Skeletal muscle tissue (tissue), 4 donors: ENCODE data around the gene HIVEP3. TPM values are rescaled to one million over a fixed set of nuclear protein-coding genes. Genes with fewer than 3 reads are reported as not detected.
A peak's percentile ranks its signal among the peaks of the same experiment; 100 is the strongest.

ENCODE experiments used
- H3K27ac ChIP-seq: one replicate; pipeline ENCODE4 v1.7.0; 2013; ENCODE audit warnings: mild to moderate bottlenecking, low read depth, low read length, inconsistent platforms
- H3K27me3 ChIP-seq, 3 donors: one replicate each; pipeline ENCODE4 v1.7.0; 2013; ENCODE audit warnings: low read length in 3 of 3; ENCODE audit not compliant: control insufficient read depth in 3 of 3, insufficient read depth in 3 of 3
- H3K36me3 ChIP-seq, 3 donors: one replicate each; pipeline ENCODE4 v1.7.0; 2013; ENCODE audit warnings: low read length in 3 of 3; ENCODE audit not compliant: control insufficient read depth in 3 of 3, insufficient read depth in 3 of 3
- H3K4me1 ChIP-seq, 3 donors: one replicate each; pipeline ENCODE4 v1.7.0; 2013; ENCODE audit warnings: low read length in 3 of 3, mild to moderate bottlenecking in 3 of 3; ENCODE audit not compliant: control insufficient read depth in 3 of 3, insufficient read depth in 3 of 3
- H3K4me3 ChIP-seq, 3 donors: one replicate each; pipeline ENCODE4 v1.7.0; 2013; ENCODE audit warnings: low read length in 3 of 3
- H3K9ac ChIP-seq, 3 donors: one replicate each; pipeline ENCODE4 v1.7.0; 2013; ENCODE audit warnings: low read length in 3 of 3, mild to moderate bottlenecking in 3 of 3, moderate library complexity in 2 of 3, low read depth in 1 of 3
- H3K9me3 ChIP-seq, 3 donors: one replicate each; pipeline ENCODE4 v1.7.0; 2013; ENCODE audit warnings: low read length in 3 of 3; ENCODE audit not compliant: control insufficient read depth in 3 of 3
- total RNA-seq: library from RNA; depleted of rRNA; stranded (reverse); fragments of >200 nt; gene quantifications from one replicate; pipeline ENCODE4 v1.2.3, GENCODE V29; 2014
- donor health status: Osteomylitis.

The HIVEP3 gene
- total RNA-seq, 1 donor from 2014 or later, result 0.52 TPM

DNA sequence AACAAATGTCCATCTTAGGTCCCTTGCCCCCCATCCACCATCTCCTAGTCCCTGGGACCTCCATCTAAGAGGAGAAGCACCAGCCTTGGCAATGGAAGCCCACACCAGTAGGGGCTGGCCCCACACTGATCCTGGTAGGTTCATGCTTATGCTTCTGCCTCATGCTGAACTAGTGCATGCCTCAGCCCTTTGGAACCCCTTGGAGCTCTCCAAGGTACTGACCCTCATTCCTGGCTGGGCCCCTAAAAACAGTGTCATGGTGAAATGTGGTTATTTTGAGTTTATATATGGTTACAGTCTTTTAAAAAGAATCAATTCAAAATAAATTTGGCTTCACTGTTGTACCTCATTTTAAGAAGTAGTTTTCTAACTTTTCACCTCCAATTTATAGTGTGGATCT, 108.3 kb downstream of the HIVEP3 start:
- no peaks in the 10 kb centered on the region for H3K9me3 ChIP-seq
- no peaks in the 10 kb centered on the region for H3K27me3 ChIP-seq
- H3K4me3 ChIP-seq, result no peak overlapping the region
- H3K4me1 ChIP-seq, result peaks cover 25 to 41% (median 29%) of the 10 kb centered on the region in 3 donors
- no peak overlapping the region for H3K9ac ChIP-seq
- H3K27ac ChIP-seq, result no peak overlapping the region
- H3K36me3 ChIP-seq, result no peaks in the 10 kb centered on the region

DNA sequence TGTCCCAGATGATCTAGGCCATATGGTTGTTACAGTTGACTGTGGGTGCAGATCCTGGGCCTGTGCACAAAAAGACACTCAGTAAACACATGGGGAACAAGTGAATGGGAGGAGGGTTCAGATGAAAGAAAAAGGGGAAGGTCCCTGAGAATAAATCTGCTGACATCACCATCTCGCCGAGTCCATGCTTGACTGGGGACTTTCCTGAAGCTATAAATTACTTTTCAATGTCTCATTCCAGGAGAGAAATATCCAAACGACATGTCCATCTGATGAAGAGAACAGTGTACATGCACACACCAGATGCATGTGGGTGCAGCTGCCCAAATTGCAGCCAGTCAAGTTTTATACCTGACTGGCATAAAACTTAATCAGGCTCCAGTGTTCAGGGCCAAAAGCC, 109.0 kb downstream of the HIVEP3 start:
- no peaks in the 10 kb centered on the region for H3K36me3 ChIP-seq
- no peaks in the 10 kb centered on the region for H3K9me3 ChIP-seq
- H3K27me3 ChIP-seq, result no peaks in the 10 kb centered on the region
- H3K27ac ChIP-seq, result no peak overlapping the region
- no peak overlapping the region for H3K9ac ChIP-seq
- peaks cover 23 to 41% (median 29%) of the 10 kb centered on the region in 3 donors for H3K4me1 ChIP-seq
- H3K4me3 ChIP-seq, result no peak overlapping the region

DNA sequence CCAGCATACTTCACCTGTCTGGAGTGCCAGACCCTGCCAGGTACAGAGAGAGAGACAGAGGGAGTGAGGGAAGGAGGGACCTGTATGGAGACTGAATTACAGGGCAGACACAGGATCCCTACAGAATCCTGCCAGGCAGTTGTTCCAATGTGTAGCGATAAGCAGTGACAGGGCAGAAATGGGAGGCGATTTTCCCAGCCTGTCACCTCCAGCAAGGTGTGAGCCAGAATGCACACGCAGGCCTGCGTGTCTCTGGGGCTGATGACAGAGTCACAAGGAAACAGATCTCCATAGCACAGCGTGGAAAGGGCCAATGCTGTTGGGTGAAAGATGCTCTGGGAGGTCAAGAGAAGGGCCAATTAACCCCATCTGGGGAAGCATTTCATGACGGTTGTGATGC, 111.3 kb downstream of the HIVEP3 start:
- no peak overlapping the region for H3K27ac ChIP-seq
- no peaks in the 10 kb centered on the region for H3K9me3 ChIP-seq
- no peaks in the 10 kb centered on the region for H3K27me3 ChIP-seq
- H3K4me1 ChIP-seq, result peaks cover 15 to 31% (median 26%) of the 10 kb centered on the region in 3 donors
- H3K4me3 ChIP-seq, result no peak overlapping the region
- H3K36me3 ChIP-seq, result no peaks in the 10 kb centered on the region
- no peak overlapping the region for H3K9ac ChIP-seq

DNA sequence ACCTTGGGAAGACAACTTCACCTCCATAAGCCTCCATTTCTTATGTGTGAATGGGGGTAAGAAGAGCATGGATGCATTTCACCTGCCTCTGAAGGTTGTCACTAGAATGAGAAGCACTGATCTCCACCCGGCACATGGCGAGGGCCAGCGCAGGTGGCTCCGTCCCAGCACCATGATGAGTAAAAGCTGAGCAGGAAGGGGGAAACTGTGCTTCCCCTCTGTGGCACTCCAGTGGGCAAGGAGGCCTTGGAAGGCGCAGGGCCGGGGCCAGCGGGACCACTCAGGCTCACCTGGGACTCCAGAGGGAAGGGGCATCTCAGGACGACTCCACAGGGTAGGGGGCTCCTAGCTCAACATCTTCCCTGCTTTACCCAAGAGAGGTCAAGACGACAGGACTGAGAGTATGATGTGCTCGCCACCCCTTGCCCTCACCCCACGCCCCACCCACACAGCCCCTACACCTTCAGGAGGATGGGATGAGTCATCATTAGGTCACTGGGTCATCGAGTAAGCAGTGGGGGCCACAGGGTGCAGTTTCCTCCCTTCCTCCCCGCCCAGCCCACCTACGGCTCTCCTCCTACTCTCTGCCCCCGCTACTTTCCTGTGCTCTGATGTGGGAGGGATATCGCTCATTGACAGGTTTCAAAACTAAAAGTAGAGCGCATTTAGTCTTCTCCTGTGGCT, 112.1 kb downstream of the HIVEP3 start:
- peaks cover 15 to 28% (median 26%) of the 10 kb centered on the region in 3 donors for H3K4me1 ChIP-seq
- H3K9ac ChIP-seq, result no peak overlapping the region
- H3K4me3 ChIP-seq, result no peak overlapping the region
- no peaks in the 10 kb centered on the region for H3K9me3 ChIP-seq
- H3K27me3 ChIP-seq, result no peaks in the 10 kb centered on the region
- H3K36me3 ChIP-seq, result no peaks in the 10 kb centered on the region
- no peak overlapping the region for H3K27ac ChIP-seq

DNA sequence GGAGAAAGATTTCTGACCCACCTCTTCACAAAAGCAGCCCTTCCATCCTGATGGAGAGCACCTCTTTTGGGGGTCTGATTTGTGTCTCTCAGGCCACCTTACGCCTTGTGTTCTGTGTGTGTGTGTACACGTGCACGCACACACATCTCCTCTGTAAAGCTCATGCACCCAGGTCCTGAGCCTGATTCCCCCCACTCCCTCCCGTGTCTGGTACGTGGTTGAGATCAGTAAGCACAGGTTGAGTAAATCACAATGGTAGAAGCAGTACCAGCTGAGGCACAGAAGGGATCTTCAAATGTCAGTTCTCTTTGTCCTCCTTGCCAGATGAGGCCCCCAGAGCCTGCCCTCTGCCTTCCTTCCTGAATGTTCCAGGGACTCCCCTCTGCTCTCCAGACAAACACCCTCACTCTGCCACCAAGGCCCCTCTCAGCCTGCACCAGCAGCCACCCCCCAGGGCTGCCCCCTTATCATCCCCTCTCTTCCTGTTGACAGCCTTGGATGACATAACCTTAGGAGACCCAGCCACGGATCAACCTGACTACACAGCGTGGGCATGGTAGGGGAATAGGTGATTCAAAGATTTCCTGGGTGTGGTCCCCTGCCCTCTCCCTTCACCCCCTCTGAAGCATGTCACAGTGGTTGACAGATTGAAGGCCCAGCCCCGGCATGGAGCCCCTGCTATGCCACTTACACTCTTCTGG, 112.8 kb downstream of the HIVEP3 start:
- no peak overlapping the region for H3K4me3 ChIP-seq
- H3K27ac ChIP-seq, result no peak overlapping the region
- no peaks in the 10 kb centered on the region for H3K9me3 ChIP-seq
- no peak overlapping the region for H3K9ac ChIP-seq
- H3K27me3 ChIP-seq, result no peaks in the 10 kb centered on the region
- no peaks in the 10 kb centered on the region for H3K36me3 ChIP-seq
- H3K4me1 ChIP-seq, result peaks cover 15 to 28% (median 26%) of the 10 kb centered on the region in 3 donors

DNA sequence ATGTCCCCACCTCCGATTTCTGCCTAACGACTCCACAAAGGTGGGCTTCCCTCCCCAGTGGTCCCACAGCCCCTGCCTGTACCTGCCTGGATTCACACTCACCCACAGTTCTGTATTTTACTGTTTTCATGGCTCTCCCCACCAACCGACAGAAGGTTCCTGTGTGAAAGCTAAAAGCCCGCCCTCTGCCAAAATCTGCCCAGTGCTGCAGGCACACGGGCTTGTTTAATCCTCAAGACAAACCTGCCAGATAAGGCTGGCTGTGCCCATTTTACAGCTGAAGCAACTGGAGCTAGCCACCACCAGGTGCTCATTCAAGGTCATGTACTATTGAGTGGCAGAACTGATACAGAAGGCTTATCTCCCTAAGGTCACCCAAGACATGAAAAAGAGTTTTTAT, 114.5 kb downstream of the HIVEP3 start:
- Histone ChIP-seq H3K27ac (no peak overlapping the region), H3K9me3 (peaks cover 0 to 1% (median 0%) of the 10 kb centered on the region in 3 donors), H3K4me3 (no peak overlapping the region)

DNA sequence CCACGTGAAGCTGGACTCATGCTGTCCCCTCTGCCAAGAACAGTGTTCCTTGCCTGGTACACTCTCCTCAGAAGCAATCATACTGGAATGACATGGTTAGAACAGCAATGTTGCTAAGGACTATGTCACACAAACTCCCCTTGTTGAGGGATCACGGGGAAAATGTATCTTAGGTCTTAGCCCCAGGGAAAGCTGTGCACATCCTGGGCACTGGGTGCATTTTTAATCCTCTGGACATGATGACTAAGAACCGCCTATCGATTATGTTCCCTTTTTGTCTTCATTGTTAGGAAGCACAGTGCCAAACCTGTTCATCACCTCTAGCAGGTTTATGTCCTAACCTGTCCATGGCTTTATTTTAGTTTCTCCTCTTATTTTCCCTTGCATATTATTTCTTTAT, 115.1 kb downstream of the HIVEP3 start:
- H3K27me3 ChIP-seq, result no peaks in the 10 kb centered on the region
- H3K27ac ChIP-seq, result peak overlapping the region; percentile 9
- no peak overlapping the region for H3K4me3 ChIP-seq
- H3K9ac ChIP-seq, result no peak overlapping the region
- H3K4me1 ChIP-seq, result peaks cover 15 to 28% (median 28%) of the 10 kb centered on the region in 3 donors
- peaks cover 0 to 2% (median 0%) of the 10 kb centered on the region in 3 donors for H3K9me3 ChIP-seq
- no peaks in the 10 kb centered on the region for H3K36me3 ChIP-seq

More for the DNA sequence above, 114.5 kb downstream of the HIVEP3 start:
- no peaks in the 10 kb centered on the region for H3K36me3 ChIP-seq
- H3K27me3 ChIP-seq, result no peaks in the 10 kb centered on the region
- H3K9ac ChIP-seq, result no peak overlapping the region
- H3K4me1 ChIP-seq, result peaks cover 15 to 28% (median 28%) of the 10 kb centered on the region in 3 donors

DNA sequence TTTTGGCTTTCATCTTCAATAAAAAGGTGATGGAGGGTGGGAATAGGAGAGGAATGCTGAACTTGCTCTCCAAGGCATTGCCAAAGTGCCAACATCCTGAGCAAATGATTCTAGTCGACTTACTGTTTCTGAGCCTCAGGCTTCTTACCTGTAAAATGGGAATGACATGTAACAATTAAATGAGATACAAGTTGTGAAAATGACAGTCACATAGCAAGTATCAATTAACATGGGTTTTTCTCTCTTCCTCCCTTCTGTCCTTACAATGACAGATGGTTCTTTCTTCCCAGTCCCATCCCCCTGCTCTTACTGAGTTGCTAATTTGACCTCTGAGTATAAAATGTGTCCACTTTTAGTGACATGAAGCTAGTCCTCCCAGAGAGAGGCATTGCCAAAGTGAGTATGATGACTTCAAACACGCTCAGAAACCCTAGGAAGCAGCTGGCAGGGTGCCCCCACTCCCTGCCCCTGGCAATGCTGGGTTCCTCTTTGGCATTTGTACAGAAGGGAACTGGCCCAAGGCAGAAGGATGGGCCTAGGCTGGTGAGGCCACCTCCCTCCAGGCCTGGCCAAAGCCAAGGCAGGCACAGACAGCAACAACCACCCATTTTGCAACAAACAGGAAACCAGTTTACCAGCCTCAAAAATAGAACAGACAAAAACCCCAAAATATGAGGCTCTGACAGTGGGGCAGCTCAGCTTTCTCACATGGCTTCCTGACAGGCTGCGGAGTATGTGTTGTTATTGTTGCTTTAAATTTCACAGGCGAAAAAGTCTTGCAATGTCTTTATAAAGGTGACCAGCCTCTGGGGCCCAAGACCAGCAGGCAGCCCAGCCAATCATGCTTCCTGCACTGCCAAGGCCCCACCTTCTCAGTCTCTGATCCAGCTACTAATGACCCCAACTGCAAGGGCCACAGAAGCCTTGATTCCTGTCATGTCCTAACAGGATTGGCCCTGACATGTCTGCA, 115.9 kb downstream of the HIVEP3 start:
- peak overlapping the region; percentile 9 for H3K27ac ChIP-seq
- no peak overlapping the region for H3K4me3 ChIP-seq
- no peaks in the 10 kb centered on the region for H3K27me3 ChIP-seq
- H3K9me3 ChIP-seq, result peaks cover 0 to 2% (median 0%) of the 10 kb centered on the region in 3 donors
- peak overlapping the region in 1 of 3 donors; percentile 16 for H3K9ac ChIP-seq
- no peaks in the 10 kb centered on the region for H3K36me3 ChIP-seq
- H3K4me1 ChIP-seq, result peaks cover 15 to 28% (median 23%) of the 10 kb centered on the region in 3 donors

DNA sequence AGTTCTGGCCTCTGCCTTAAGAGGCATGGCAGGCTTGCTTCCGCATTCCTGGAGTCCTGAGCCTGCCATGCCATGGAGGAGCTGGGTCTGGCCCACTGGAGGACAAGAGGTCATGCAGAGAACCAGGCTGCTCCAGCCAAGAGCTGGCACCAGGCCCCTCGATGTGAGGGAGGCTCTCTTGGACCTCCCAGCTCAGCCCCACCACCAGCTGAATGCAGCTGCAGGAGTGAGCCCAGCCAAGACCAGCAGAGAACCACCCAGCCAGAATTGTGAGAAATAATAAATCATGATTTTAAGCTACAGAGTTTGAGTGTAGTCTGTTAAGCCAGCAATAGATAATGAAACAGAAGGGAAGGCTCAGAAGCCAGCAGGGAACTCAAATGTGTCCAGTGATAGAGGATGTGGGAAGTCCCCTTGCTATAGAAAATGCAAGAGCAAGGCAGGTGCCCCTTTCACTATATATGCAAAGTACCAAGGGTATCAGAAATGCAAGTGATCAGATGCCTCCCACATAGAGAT, 118.4 kb downstream of the HIVEP3 start:
- peaks cover 10 to 16% (median 14%) of the 10 kb centered on the region in 3 donors for H3K4me1 ChIP-seq
- H3K36me3 ChIP-seq, result no peaks in the 10 kb centered on the region
- H3K27ac ChIP-seq, result no peak overlapping the region

More for the DNA sequence above, 118.4 kb downstream of the HIVEP3 start:
- H3K9ac ChIP-seq, result no peak overlapping the region
- H3K9me3 ChIP-seq, result peaks cover 0 to 2% (median 0%) of the 10 kb centered on the region in 3 donors
- H3K27me3 ChIP-seq, result no peaks in the 10 kb centered on the region
- H3K4me3 ChIP-seq, result no peak overlapping the region
